Keratinocyte (primary cell): ENCODE data around the gene ELOVL6. TPM values are rescaled to one million over a fixed set of nuclear protein-coding genes. Genes with fewer than 3 reads are reported as not detected.

Experiments used
- DNase-seq: peaks from one replicate; pipeline ENCODE4 v3.0.0-alpha.2; 2011; ENCODE audit warnings: low read depth, missing footprints, low spot score
- FAIRE-seq: peaks from 2 replicates; lab custom pipeline; 2011; peaks lifted over from hg19 to GRCh38; lab: Jason Lieb, UNC
- H2AFZ ChIP-seq: 2 replicates; pipeline ENCODE4 v1.6.0; 2012; ENCODE audit warnings: low read length, control low read depth, inconsistent platforms; ENCODE audit not compliant: control insufficient read depth
- H3K27ac ChIP-seq: 2 replicates; pipeline ENCODE4 v1.5.1; 2011; ENCODE audit warnings: low read length; ENCODE audit not compliant: control insufficient read depth, insufficient read depth
- H3K27me3 ChIP-seq: 3 replicates; pipeline ENCODE4 v1.6.0; 2011; ENCODE audit warnings: low read length; ENCODE audit not compliant: control insufficient read depth, insufficient read depth; ENCODE audit errors: extremely low read depth
- H3K36me3 ChIP-seq, 2 experiments: 2 replicates in 1 of 2; 3 replicates in 1 of 2; pipeline ENCODE4 v1.5.1; 2011; ENCODE audit warnings: low read length in 2 of 2, mild to moderate bottlenecking in 1 of 2; ENCODE audit not compliant: control insufficient read depth in 2 of 2, insufficient read depth in 2 of 2; ENCODE audit errors: extremely low read depth in 1 of 2
- H3K4me1 ChIP-seq: 3 replicates; pipeline ENCODE4 v1.5.1; 2011; ENCODE audit warnings: low read length; ENCODE audit not compliant: control insufficient read depth, insufficient read depth; ENCODE audit errors: extremely low read depth
- H3K4me2 ChIP-seq: 3 replicates; pipeline ENCODE4 v1.6.0; 2011; ENCODE audit warnings: low read depth, low read length; ENCODE audit not compliant: control insufficient read depth, insufficient read depth; ENCODE audit errors: extremely low read depth
- H3K4me3 ChIP-seq, 3 experiments: fragments of 200-600 bp in 1 of 3; sonication (generic) in 1 of 3; 2 replicates in 2 of 3; 3 replicates in 1 of 3; pipeline ENCODE4 v1.5.1; 2011 to 2016; ENCODE audit warnings: low read length in 3 of 3, mild to moderate bottlenecking in 3 of 3, control low read depth in 2 of 3, inconsistent platforms in 1 of 3, low read depth in 1 of 3, mixed read lengths in 1 of 3, mixed run types in 1 of 3, moderate library complexity in 1 of 3; ENCODE audit not compliant: control insufficient read depth in 2 of 3, insufficient read depth in 2 of 3; ENCODE audit errors: extremely low read depth in 1 of 3
- H3K79me2 ChIP-seq: 2 replicates; pipeline ENCODE4 v1.6.0; 2012; ENCODE audit warnings: low read length; ENCODE audit not compliant: control insufficient read depth, insufficient read depth
- H3K9ac ChIP-seq: 3 replicates; pipeline ENCODE4 v1.6.0; 2011; ENCODE audit warnings: low read length; ENCODE audit not compliant: control insufficient read depth, insufficient read depth; ENCODE audit errors: extremely low read depth
- H3K9me1 ChIP-seq: 3 replicates; pipeline ENCODE4 v1.6.0; 2011; ENCODE audit warnings: low read length; ENCODE audit not compliant: control insufficient read depth, insufficient read depth; ENCODE audit errors: extremely low read depth
- H3K9me3 ChIP-seq: 2 replicates; pipeline ENCODE4 v1.5.1; 2012; ENCODE audit warnings: low read depth, low read length; ENCODE audit not compliant: control insufficient read depth
- H4K20me1 ChIP-seq: 3 replicates; pipeline ENCODE4 v1.6.0; 2011; ENCODE audit warnings: low read length; ENCODE audit not compliant: control insufficient read depth, insufficient read depth; ENCODE audit errors: extremely low read depth
- CTCF ChIP-seq, 3 experiments: IDR thresholded peaks in 1 of 3; conservative IDR thresholded peaks in 1 of 3; optimal IDR thresholded peaks in 1 of 3; 2 replicates in 2 of 3; 3 replicates in 1 of 3; pipeline versions ENCODE3 to v1.5.1; 2011; ENCODE audit warnings: low read length in 3 of 3, mild to moderate bottlenecking in 3 of 3, moderate library complexity in 2 of 3, control low read depth in 1 of 3, inconsistent platforms in 1 of 3; ENCODE audit not compliant: insufficient read depth in 2 of 3; ENCODE audit errors: extremely low read depth in 1 of 3
- EZH2 ChIP-seq: IDR thresholded peaks from one replicate; pipeline ENCODE4 v1.6.1; 2012; ENCODE audit warnings: inconsistent platforms, mild to moderate bottlenecking, low read length, moderate library complexity
- dilution Hi-C: fragments of 300-500 bp; cut with MboI; formaldehyde crosslinking; loops from one replicate; pipeline ENCODE4 v1.7.0; 2020; ENCODE audit warnings: low sequenced_read_pairs; ENCODE audit not compliant: extremely low pct_ligation_motif_present
- polyA plus RNA-seq, 5 experiments: library from polyadenylated mRNA; depleted of rRNA in 3 of 5; stranded (reverse) in 3 of 5; stranded (forward) in 1 of 5; unstranded in 1 of 5; fragments of >200 nt; gene quantifications; 1 replicate in 1 of 5; 2 replicates in 3 of 5; 3 replicates in 1 of 5; pipeline versions ENCODE4 v1.2.1 to v1.2.3, GENCODE V29; 2011 to 2012; ENCODE audit warnings: missing spikeins in 2 of 5, low read depth in 1 of 5, low replicate concordance in 1 of 5

Gene ELOVL6
- polyA plus RNA-seq, 1 donor (not counting 4 experiments of a cell fraction or from before 2014, with no cell fraction given), result 65.9 TPM

- no peak overlapping the region for H2AFZ ChIP-seq
- no peaks in the 10 kb centered on the region for H3K79me2 ChIP-seq
- no peak overlapping the region for H3K4me3 ChIP-seq
- H3K27ac ChIP-seq, result no peak overlapping the region
- H3K4me2 ChIP-seq, result peak overlapping the region; percentile 4
- no peak for TF ChIP-seq CTCF (optimal IDR thresholded peaks at IDR 0.05 in 1 of 3, IDR thresholded peaks at IDR 0.05 in 1 of 3, conservative IDR thresholded peaks at IDR 0.05 in 1 of 3; ENCODE audit: extremely low read depth in 1 of 3, insufficient read depth in 2 of 3, low read length in 3 of 3)
- no peak for TF ChIP-seq EZH2
- H3K4me1 ChIP-seq, result peaks cover 5% of the 10 kb centered on the region
- FAIRE-seq, result no peak
- H3K9me3 ChIP-seq, result no peaks in the 10 kb centered on the region
- DNase-seq, result no peak
- no peak overlapping the region for H3K9ac ChIP-seq
- H4K20me1 ChIP-seq, result no peaks in the 10 kb centered on the region
- H3K36me3 ChIP-seq, result no peaks in the 10 kb centered on the region
- dilution Hi-C loops, result loop anchor here (25.0 kb wide), 1 partner anchor 559 kb away; the partner anchor contains the start of gene SEC24B
- H3K9me1 ChIP-seq, result no peaks in the 10 kb centered on the region
- H3K27me3 ChIP-seq, result no peaks in the 10 kb centered on the region
These were observed 201.9 kb downstream of the ELOVL6 start for GRCh38 chr4:109996526-109996925.
